ENCODE measurements around the gene ACKR3. TPM values are rescaled to one million over a fixed set of nuclear protein-coding genes. Genes with fewer than 3 reads are reported as not detected.

The ACKR3 gene
- total RNA-seq, 1 donor from 2014 or later = 70.6 TPM

DNA sequence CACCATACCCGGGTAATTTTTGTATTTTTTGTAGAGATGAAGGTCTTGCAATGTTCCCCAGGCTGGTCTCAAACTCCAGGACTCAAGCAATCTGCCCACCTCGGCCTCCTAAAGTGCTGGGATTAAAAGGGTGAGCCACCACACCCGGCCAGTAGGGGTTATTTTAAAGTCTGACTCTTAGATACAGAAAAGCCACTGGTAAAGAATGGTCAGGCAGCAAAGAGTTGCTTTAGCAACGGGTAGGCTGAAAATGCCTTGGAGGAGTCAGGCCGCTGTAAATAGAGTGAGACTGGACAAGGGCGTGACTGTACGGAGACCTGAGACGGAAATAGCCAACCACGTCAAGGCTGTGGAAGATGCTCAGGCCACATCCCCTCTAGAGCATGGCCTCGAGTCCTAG is 54.2 kb downstream of the ACKR3 start:
- H3K27me3 Mint-ChIP-seq (ENCODE audit: low read depth) = no peaks in the 10 kb centered on the region
- H3K9me3 Mint-ChIP-seq = no peaks in the 10 kb centered on the region
- no peak overlapping the region for H3K27ac Mint-ChIP-seq
- H3K4me1 Mint-ChIP-seq = peaks cover 8% of the 10 kb centered on the region
- no peak overlapping the region for H3K4me3 Mint-ChIP-seq
- TF ChIP-seq, protein P1, sequence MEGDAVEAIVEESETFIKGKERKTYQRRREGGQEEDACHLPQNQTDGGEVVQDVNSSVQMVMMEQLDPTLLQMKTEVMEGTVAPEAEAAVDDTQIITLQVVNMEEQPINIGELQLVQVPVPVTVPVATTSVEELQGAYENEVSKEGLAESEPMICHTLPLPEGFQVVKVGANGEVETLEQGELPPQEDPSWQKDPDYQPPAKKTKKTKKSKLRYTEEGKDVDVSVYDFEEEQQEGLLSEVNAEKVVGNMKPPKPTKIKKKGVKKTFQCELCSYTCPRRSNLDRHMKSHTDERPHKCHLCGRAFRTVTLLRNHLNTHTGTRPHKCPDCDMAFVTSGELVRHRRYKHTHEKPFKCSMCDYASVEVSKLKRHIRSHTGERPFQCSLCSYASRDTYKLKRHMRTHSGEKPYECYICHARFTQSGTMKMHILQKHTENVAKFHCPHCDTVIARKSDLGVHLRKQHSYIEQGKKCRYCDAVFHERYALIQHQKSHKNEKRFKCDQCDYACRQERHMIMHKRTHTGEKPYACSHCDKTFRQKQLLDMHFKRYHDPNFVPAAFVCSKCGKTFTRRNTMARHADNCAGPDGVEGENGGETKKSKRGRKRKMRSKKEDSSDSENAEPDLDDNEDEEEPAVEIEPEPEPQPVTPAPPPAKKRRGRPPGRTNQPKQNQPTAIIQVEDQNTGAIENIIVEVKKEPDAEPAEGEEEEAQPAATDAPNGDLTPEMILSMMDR (IDR thresholded peaks at IDR 0.05; ENCODE audit: unreplicated experiment) = peak; percentile 51
- no peak for DNase-seq (ENCODE audit: low spot score in 2 of 2, unreplicated experiment in 2 of 2)
- H3K36me3 Mint-ChIP-seq = no peaks in the 10 kb centered on the region

DNA sequence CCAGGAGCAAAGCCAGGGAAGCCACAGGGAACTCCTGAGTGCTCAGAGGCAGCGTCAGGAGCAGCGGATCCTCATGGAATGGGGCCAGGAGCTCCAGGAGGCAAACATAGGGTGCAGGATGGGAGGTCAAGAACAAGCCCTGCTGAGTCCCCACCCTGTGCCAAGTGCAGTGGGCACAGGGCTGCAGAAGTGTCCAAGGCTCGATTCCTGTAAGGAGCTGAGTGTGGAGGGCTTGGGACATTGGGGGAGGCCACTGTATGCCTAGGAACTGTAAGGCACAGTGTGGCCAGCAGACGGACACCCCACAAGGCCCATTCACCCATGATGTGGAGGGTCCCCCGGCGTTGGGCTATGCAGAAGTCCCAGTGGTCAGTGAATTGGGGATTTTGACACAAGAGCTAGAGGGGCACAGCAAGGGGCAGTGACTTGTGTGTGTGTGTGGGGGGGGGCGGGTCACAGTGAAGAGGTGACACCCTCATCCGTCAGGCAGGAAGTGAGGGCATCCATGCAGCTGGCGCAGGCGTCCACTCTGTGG is 55.6 kb downstream of the ACKR3 start:
- H3K27me3 Mint-ChIP-seq (ENCODE audit: low read depth) = no peaks in the 10 kb centered on the region

DNA sequence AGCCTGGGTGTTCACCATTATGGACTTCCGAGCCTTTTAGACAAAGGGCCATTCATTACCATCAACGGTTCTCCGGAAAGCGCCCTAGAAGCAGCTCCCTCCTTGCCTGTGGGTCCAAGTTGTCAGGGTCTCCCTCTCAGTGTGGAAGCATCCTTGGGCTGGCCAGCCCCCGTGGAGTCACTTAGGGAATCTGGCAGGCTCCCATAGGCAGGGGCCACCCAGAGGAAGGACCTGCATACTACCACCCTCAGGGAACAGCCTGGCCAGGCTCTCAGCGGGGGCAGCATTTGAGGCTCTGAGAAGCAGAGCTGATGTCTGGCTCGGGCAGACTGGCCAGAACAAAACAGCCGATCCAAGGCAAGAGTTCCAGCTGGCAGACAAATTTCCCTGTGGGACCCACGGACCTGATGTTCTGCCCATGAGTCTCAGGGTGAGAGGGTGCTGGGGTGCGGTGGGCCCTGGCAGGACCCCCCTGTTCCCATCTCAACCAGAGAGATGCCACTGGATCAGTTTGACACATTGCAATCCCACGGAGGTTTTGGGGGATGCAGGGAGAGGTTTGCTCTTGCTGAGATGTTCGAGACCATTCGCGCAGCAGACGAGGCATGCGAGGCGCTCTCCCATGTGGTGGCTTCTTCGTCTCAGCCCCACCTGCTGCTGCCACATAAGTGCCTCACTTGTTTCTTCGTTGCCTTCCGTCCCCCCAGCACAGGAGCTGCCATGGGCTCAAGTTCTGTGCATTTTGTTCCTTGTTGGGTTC is 56.9 kb downstream of the ACKR3 start:
- no peak overlapping the region for H3K4me3 Mint-ChIP-seq
- peaks cover 27% of the 10 kb centered on the region for H3K4me1 Mint-ChIP-seq
- H3K27me3 Mint-ChIP-seq (ENCODE audit: low read depth) = no peaks in the 10 kb centered on the region
- H3K36me3 Mint-ChIP-seq = no peaks in the 10 kb centered on the region
- TF ChIP-seq, protein P1 (IDR thresholded peaks at IDR 0.05; ENCODE audit: unreplicated experiment) = no peak
- H3K9me3 Mint-ChIP-seq = no peaks in the 10 kb centered on the region
- no peak overlapping the region for H3K27ac Mint-ChIP-seq
- no peak for DNase-seq (ENCODE audit: low spot score in 2 of 2, unreplicated experiment in 2 of 2)

More for the DNA sequence above, 55.6 kb downstream of the ACKR3 start:
- Mint-ChIP-seq H3K36me3 (no peaks in the 10 kb centered on the region), H3K4me1 (peaks cover 14% of the 10 kb centered on the region), H3K4me3 (no peak overlapping the region), H3K27ac (no peak overlapping the region), H3K9me3 (no peaks in the 10 kb centered on the region)
- DNase-seq (ENCODE audit: low spot score in 2 of 2, unreplicated experiment in 2 of 2) = no peak
- TF ChIP-seq, protein P1 (IDR thresholded peaks at IDR 0.05; ENCODE audit: unreplicated experiment) = no peak

DNA sequence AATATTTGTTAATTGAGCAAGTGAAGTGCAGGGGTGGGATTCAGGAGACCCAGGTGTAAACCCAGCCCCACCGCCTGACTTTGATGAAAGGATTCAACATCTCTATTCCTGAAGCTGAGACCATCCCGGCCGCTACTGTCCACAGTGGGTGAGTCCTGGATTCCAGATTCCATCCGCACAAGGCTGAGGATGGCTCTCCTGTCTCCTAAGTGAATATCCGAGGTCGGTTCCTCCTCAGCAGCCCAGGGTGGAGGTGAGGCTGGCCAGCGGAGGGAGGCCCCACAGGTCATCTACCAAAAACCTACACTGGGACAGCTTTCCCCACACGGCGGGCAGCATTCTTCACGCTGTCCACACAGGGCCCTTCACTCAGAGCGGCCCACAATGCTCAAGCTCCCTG is 57.6 kb downstream of the ACKR3 start:
- H3K27me3 Mint-ChIP-seq (ENCODE audit: low read depth) = no peaks in the 10 kb centered on the region
- H3K4me3 Mint-ChIP-seq = no peak overlapping the region
- TF ChIP-seq, protein P1 (IDR thresholded peaks at IDR 0.05; ENCODE audit: unreplicated experiment) = no peak
- H3K27ac Mint-ChIP-seq = no peak overlapping the region
- H3K9me3 Mint-ChIP-seq = no peaks in the 10 kb centered on the region
- DNase-seq (ENCODE audit: low spot score in 2 of 2, unreplicated experiment in 2 of 2) = no peak
- H3K36me3 Mint-ChIP-seq = no peaks in the 10 kb centered on the region
- peaks cover 33% of the 10 kb centered on the region for H3K4me1 Mint-ChIP-seq

DNA sequence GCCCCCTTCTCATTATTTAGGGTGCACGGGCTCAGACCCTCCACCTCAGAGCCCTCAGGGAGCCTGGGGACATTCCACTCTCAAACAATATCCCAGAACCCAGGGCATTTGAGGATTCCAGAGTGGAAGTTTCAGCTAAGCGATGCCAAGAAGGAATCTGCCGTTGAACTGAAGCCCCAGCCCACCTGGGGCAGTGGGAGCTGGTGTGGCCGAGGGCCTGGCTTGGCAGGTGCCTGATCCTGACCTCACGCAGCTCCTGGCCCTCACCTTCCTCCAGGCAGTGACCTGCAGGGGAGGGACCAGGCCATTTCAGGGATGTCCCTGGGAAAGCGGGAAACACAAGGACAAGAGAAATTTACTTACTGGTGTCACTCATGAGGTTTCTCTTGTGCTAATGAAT is 58.2 kb downstream of the ACKR3 start:
- TF ChIP-seq, protein P1 (IDR thresholded peaks at IDR 0.05; ENCODE audit: unreplicated experiment) = no peak
- H3K4me1 Mint-ChIP-seq = peaks cover 40% of the 10 kb centered on the region
- no peak overlapping the region for H3K4me3 Mint-ChIP-seq
- no peaks in the 10 kb centered on the region for H3K36me3 Mint-ChIP-seq
- no peak overlapping the region for H3K27ac Mint-ChIP-seq
- no peaks in the 10 kb centered on the region for H3K9me3 Mint-ChIP-seq
- H3K27me3 Mint-ChIP-seq (ENCODE audit: low read depth) = no peaks in the 10 kb centered on the region
- DNase-seq (ENCODE audit: low spot score in 2 of 2, unreplicated experiment in 2 of 2) = peak in 1 of 2 experiments; percentile 11

Measured in mesothelial cell of epicardium (in vitro differentiated cells).